Skeletal muscle satellite cell (primary cell): ENCODE measurements around the gene CMTM2.
"Not testable (repeated sequence)": the region's sequence is repeated elsewhere in the genome, so short reads cannot be mapped to it uniquely, and the experiment has no call there.

Experiments used
- H3K27me3 ChIP-seq: 2 replicates; pipeline ENCODE4 v1.7.0; 2013; ENCODE audit warnings: low read length; ENCODE audit not compliant: control insufficient read depth, insufficient read depth
- H3K36me3 ChIP-seq: 2 replicates; pipeline ENCODE4 v1.7.0; 2013; ENCODE audit warnings: mild to moderate bottlenecking, control low read depth, low read length; ENCODE audit not compliant: insufficient read depth
- H3K4me1 ChIP-seq: 2 replicates; pipeline ENCODE4 v1.7.0; 2013; ENCODE audit warnings: low read length; ENCODE audit not compliant: control insufficient read depth, insufficient read depth
- H3K4me2 ChIP-seq: 2 replicates; pipeline ENCODE4 v1.7.0; 2013; ENCODE audit warnings: mild to moderate bottlenecking, low read length
- H3K4me3 ChIP-seq: 2 replicates; pipeline ENCODE4 v1.7.0; 2013; ENCODE audit warnings: low read length
- H3K9ac ChIP-seq: 2 replicates; pipeline ENCODE4 v1.7.0; 2013; ENCODE audit warnings: mild to moderate bottlenecking, low read depth, low read length, moderate library complexity
- H3K9me3 ChIP-seq: replicated peaks from 2 replicates; pipeline ENCODE4 v1.7.0; 2013; ENCODE audit warnings: mild to moderate bottlenecking, control low read depth, low read length

The CMTM2 gene

DNA sequence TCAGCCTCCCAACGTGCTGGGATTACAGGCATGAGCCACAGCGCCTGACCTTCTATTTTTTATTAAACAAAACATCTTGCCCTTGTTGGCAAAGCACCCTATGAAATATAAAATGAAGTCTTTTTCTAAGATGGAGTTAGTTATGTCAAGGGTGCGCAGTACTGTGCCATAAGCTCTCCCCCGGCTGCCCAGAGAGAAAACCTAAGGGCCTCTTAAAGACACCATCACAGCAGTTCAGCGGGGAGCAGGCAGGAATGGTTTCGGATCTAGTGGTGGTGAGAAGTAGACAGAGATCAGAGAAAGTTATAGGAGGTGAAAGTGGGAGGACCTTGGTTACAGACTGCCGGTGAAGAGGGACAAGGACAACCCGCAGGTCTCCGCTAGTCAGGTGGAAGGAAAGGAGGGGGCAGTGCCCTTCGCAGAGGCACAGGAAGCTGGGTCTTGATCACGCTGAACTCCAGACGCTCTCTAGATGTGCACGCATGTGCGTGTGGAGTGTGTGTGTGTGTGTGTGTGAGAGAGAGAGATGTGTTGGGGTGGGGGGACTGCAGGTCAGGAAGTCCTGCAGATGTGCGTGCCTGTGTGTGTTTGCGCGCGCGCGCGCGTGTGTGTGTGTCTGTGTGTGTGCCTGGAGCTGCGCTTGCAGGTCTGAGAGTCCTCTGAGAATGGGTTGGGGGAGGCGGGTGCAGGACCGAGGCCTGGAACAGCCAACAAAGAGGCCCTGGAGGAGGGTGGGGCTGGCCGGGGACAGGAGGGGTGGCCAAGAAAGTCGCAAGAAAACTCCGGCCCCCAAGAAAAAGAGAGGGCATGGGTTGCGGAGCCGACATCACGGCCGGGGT, 24.5 kb downstream of the CMTM2 start:
- Histone ChIP-seq H3K9me3 (peaks cover 2% of the 10 kb centered on the region), H3K4me3 (peak overlapping the region; percentile 95), H3K4me1 (peaks cover 24% of the 10 kb centered on the region), H3K36me3 (peaks cover 2% of the 10 kb centered on the region), H3K4me2 (peak overlapping the region; percentile 93), H3K9ac (peak overlapping the region; percentile 87), H3K27me3 (peaks cover 6% of the 10 kb centered on the region)

DNA sequence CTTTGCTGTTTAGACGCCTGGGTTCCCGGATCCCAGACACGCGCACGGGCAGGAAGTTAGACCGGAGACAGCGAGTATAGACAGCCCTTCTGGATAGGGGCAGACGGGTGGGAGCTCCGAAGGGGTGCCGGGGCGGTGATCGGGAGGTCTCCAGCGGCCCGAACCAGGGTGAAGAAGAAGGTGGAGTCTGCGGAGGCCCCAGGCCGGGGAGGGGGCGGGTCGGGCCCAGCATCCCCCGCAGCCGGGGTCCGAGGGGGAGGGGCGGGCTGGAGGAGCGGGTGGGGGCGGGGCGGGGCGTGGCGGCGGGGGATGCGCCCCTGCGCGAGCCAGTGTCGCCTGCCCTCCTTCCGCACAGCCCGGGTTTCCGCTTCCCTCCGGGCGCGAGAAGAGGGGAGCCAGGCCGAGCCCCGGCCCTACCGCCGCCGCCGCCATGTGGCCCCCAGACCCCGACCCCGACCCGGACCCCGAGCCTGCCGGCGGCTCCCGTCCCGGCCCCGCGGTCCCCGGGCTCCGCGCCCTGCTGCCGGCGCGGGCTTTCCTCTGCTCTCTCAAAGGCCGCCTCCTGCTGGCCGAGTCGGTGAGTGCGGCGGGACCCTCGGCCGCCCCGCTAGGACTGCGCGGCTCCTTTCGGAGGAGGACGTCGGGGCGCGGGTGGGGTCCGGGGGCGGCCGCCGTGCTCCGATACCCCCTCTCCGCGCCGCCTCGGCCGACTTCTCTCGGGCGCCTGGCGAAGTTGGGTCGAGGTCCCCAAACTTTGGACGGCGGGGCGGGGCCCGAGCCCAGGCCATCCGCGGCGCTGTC, 25.3 kb downstream of the CMTM2 start, which contains the start of gene CMTM3:
TSS of gene CMTM3 (plus strand) at position 329 of the 801 bp plus-strand sequence. CDS start at position 431, 102 bp downstream.
- Histone ChIP-seq H3K4me2 (peak within 1 kb of the TSS; percentile 93), H3K9me3 (peaks cover 2% of the 10 kb centered on the region), H3K9ac (peak within 1 kb of the TSS; percentile 90), H3K4me3 (peak within 1 kb of the TSS; percentile 95), H3K36me3 (peaks cover 10% of the 10 kb centered on the region), H3K27me3 (peaks cover 2% of the 10 kb centered on the region), H3K4me1 (peaks cover 28% of the 10 kb centered on the region)

DNA sequence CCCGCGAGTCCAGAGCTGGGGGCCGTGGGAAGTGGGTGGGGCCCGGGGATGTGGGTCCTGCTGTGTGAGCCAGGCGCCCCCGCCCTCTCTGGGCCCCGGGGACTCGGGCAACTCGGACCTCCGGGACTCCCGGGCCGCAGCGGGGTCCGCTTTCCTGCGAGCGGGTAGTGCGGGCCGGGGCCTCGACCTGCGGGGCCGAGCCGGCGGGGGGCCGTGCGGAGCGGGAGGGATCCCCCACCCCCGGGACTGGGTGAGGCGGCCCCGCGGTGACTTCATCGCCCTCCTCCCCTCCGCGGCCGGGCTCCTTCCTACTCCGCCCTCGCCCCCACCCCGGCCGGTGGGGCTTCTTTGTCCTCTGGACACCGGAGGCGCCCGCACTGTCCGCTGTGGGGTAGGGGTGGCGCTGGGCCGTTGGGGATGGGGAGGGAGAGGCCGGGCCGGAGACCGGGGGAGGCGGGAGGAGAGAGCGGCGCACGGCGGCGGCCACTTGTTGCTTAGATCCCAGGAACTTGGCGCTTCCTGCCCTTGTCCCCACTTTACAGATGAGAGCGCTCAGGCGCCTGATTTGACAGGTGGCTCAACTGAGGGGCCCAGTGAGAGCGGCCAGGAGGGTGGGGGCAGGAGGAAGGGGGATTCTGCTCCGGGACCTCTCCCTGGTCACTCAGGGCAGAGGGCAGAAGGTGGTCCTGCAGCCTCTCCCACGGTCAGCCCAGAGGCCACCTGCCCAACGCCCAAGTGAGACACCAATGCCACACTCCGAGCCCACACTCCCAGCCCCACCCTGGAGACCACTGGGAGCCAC, 26.1 kb downstream of the CMTM2 start:
- no peaks in the 10 kb centered on the region for H3K27me3 ChIP-seq
- H3K36me3 ChIP-seq: peaks cover 18% of the 10 kb centered on the region
- H3K4me2 ChIP-seq: peak overlapping the region; percentile 90
- H3K9me3 ChIP-seq: peaks cover 2% of the 10 kb centered on the region
- H3K9ac ChIP-seq: peak overlapping the region; percentile 90
- H3K4me3 ChIP-seq: peak overlapping the region; percentile 95
- H3K4me1 ChIP-seq: peaks cover 28% of the 10 kb centered on the region

DNA sequence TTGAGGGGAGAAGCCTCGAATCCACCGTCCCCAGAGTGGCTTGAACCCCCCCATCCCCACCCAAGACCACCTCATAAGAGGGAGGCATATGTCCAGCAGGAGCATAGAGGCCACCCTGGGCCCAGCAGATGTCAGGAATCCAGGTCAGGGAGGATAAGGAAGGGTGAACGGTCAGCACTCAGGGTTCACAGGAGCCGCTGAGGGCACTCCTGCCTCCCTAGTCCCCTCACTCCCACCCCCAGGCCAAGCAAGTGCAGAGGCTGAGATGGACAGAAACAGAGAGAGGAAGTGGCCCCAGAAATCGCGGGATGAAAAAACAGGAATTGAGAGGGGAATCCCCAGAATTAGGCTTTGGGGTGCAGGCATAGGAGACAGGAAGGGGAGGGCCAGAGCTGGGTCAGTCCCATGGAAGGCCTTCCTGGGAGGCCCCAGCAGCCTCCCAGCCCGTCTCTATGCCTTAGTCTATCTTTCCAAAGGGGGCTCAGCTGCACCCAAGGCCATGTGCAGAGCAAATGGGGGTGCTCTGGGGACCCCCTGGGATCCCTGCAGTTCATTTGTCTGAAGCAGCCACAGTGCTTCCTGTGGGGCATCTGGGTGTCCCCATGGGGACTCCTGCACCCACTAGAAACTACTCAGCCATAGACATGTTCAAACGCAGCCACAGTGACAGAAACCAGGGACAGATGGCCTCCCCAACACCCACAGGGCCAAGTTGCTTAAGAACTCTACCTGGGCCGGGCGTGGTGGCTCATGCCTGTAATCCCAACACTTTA, 26.9 kb downstream of the CMTM2 start:
- Histone ChIP-seq H3K9ac (peak overlapping the region; percentile 90), H3K27me3 (no peaks in the 10 kb centered on the region), H3K4me2 (peak overlapping the region; percentile 90), H3K9me3 (peaks cover 1% of the 10 kb centered on the region), H3K36me3 (peaks cover 24% of the 10 kb centered on the region), H3K4me3 (peak overlapping the region; percentile 95), H3K4me1 (peaks cover 28% of the 10 kb centered on the region)

DNA sequence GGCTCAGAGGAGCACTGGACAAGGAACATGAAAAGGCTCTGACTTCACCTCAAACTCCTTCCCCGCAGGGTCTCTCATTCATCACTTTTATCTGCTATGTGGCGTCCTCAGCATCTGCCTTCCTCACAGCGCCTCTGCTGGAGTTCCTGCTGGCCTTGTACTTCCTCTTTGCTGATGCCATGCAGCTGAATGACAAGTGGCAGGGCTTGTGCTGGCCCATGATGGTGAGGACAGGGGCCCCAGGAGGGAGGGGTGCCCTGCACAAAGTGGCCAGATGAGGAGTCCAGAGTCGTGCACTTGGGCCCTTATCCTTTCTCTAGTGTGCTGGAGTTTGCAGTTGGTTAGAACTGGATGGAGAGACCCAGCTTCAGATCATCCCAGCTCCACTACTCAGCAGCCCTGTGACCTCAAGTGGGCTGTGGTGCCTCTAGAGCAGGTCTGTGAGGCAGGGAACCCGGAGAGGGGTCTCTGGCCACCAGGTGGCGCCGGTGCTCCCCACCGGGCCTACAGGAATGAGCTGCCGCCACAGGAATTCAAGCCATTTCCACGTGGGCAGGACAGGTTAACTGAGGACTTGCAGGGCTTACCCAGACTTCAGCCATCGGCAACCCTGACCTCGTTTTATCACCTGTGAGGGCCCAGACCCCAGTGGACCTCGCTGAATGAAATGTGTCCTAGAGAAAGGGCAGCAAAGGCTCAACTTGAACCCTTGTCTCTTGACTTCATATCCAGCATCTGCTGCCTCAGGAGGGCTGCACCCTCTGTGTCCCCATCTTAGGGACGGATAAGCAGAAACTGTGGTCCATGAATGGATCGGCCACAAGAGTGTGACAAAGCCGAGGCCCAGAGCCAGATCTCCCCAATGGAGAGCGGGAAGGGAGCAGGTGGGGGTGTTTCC, 29.2 kb downstream of the CMTM2 start:
- Histone ChIP-seq H3K9ac (peak overlapping the region; percentile 11), H3K27me3 (no peaks in the 10 kb centered on the region), H3K4me3 (no peak overlapping the region), H3K9me3 (no peaks in the 10 kb centered on the region), H3K36me3 (peaks cover 42% of the 10 kb centered on the region), H3K4me2 (peak overlapping the region; percentile 17), H3K4me1 (peaks cover 30% of the 10 kb centered on the region)

DNA sequence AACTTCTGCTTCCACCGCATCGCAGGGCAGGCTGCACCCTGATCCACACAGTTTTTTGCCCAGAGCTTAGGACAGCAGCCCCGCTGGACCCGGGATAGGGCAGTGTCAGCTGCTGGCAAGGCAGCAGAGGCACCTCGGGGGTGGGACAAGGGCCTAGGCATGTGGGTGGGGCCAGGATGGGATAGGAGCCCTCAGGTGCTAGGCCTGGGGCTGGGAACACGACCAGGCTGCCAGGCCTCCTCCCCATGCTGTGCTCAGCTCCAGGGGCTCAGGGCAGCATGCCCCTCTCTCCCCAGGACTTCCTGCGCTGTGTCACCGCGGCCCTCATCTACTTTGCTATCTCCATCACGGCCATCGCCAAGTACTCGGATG, 29.9 kb downstream of the CMTM2 start:
- peaks cover 45% of the 10 kb centered on the region for H3K36me3 ChIP-seq
- no peak overlapping the region for H3K4me3 ChIP-seq
- H3K27me3 ChIP-seq: no peaks in the 10 kb centered on the region
- H3K9ac ChIP-seq: peak overlapping the region; percentile 11
- H3K4me2 ChIP-seq: peak overlapping the region; percentile 17
- no peaks in the 10 kb centered on the region for H3K9me3 ChIP-seq
- H3K4me1 ChIP-seq: peaks cover 25% of the 10 kb centered on the region

DNA sequence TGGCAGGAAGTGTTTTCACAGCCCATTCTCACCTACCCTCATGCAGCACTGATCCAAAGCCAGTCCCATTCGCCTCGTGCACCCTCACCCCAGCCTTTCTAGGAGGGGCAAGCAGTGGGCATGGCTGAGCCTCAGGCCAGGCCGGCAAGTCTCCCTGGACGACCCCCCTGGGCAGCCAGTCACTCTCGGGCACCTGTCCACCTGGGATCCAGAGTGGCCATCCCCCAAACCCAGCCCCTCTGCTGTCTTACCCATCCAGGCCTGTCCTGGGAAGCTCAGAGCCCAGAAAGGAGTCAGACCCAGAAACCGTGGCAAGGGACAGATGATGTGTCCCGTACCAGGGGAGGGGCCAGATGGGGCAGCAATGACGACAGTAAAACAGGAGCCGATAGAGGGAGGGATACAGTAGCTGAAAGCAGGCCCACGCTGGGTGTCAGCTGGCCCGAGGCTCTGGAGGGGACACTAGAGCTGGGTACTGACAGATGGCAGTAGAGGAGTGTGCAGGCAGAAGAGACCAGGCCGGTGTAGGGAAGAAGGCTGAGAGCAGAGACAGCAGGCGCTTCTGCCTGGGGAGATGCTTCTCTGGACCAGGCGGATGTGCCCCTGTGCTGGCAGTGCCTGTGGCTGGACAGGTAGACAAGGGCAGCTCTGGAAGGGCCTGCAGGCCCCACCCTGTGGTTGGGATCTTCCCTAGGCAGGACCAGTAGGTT, 31.0 kb downstream of the CMTM2 start:
- no peak overlapping the region for H3K4me3 ChIP-seq
- H3K4me2 ChIP-seq: no peak overlapping the region
- H3K4me1 ChIP-seq: peaks cover 25% of the 10 kb centered on the region
- H3K9me3 ChIP-seq: no peaks in the 10 kb centered on the region
- H3K36me3 ChIP-seq: peaks cover 45% of the 10 kb centered on the region
- no peaks in the 10 kb centered on the region for H3K27me3 ChIP-seq
- H3K9ac ChIP-seq: no peak overlapping the region

DNA sequence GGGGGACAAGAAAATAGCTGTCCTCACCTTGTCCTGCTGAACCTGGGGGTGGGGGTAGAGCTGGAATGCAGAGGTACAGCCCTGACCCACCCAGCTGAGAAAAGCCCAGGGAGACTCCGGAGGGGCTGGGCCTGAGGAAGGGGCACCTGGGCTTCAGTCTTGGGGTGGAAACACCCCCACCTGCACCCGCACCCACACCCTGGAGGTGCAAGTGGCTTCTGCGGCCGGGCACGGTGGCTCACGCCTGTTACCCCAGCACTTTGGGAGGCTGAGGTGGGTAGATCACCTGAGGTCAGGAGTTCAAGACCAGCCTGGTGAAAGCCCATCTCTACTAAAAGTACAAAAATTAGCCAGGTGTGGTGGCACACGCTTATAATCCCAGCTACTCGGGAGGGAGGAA, 32.6 kb downstream of the CMTM2 start:
- Histone ChIP-seq H3K4me1 (peaks cover 21% of the 10 kb centered on the region), H3K36me3 (peaks cover 45% of the 10 kb centered on the region)
- H3K27me3 ChIP-seq, H3K4me2 ChIP-seq, H3K4me3 ChIP-seq, H3K9ac ChIP-seq, H3K9me3 ChIP-seq: not testable (repeated sequence)

DNA sequence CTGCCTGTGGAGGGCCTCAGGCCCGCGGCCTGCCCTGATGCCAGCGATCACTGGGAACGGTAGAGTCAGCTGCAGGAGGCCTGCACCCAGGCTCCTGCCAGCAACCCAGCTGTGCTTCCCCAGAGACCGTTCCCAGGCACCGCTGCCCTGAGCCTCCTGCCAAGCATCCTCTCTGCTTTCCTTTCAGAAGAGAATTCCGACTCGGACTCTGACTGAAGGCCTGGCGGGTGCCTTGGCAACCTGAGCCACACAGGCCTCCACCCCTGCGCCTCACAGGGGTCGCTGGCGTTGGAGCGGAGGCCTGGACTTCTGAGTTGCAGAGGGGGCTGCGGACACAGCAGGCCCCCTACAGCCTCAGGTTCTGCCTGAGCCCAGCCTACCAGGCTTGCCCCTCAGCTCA, 33.2 kb downstream of the CMTM2 start:
- Histone ChIP-seq H3K9me3 (no peaks in the 10 kb centered on the region), H3K4me2 (no peak overlapping the region), H3K27me3 (no peaks in the 10 kb centered on the region), H3K36me3 (peaks cover 45% of the 10 kb centered on the region), H3K9ac (no peak overlapping the region), H3K4me3 (no peak overlapping the region), H3K4me1 (peaks cover 26% of the 10 kb centered on the region)
